ENCODE data around the gene ELMO1. TPM values are rescaled to one million over a fixed set of nuclear protein-coding genes. Genes with fewer than 3 reads are reported as not detected.

Gene ELMO1
- total RNA-seq, 4 donors from 2014 or later = 11.5 to 19.9 (median 17.4) TPM

GRCh38 chr7:37480041-37481031 lies 31.7 kb upstream of the ELMO1 start:
- no peak overlapping the region for H3K4me3 ChIP-seq (ENCODE audit: low read depth, poor library complexity, severe bottlenecking)
- intact Hi-C loops (cut with DNase I; ENCODE audit: low total_unique reads) = no loop called here
- WGBS, 2 donors = 56 to 71% methylated on average over 11 of the region's 11 CpGs
- TF ChIP-seq CTCF (IDR thresholded peaks at IDR 0.05) = no peak
- no peak for TF ChIP-seq POLR2A (IDR thresholded peaks at IDR 0.05)
- peak in 1 of 2 donors; percentile 23 for DNase-seq (ENCODE audit: low spot score in 2 of 2)

GRCh38 chr7:37476881-37477450 lies 28.3 kb upstream of the ELMO1 start:
- TF ChIP-seq POLR2A (IDR thresholded peaks at IDR 0.05) (no peak), CTCF (IDR thresholded peaks at IDR 0.05) (no peak)
- no peak for DNase-seq (ENCODE audit: low spot score in 2 of 2)
- intact Hi-C loops (cut with DNase I; ENCODE audit: low total_unique reads) = no loop called here
- 47 to 65% methylated on average over 4 of the region's 4 CpGs for WGBS, 2 donors
- no peak overlapping the region for H3K4me3 ChIP-seq (ENCODE audit: low read depth, poor library complexity, severe bottlenecking)

- no peak overlapping the region for H3K4me3 ChIP-seq (ENCODE audit: low read depth, poor library complexity, severe bottlenecking)
- no peak for DNase-seq (ENCODE audit: low spot score in 2 of 2)
- TF ChIP-seq POLR2A (IDR thresholded peaks at IDR 0.05) (no peak), CTCF (IDR thresholded peaks at IDR 0.05) (no peak)
- 78 to 88% methylated on average over 1 of the region's 1 CpG for WGBS, 2 donors
- intact Hi-C loops (cut with DNase I; ENCODE audit: low total_unique reads) = no loop called here
Measured at GRCh38 chr7:37476428-37476827, 27.8 kb upstream of the ELMO1 start.

GRCh38 chr7:37475646-37476045 lies 27.0 kb upstream of the ELMO1 start:
- no peak overlapping the region for H3K4me3 ChIP-seq (ENCODE audit: low read depth, poor library complexity, severe bottlenecking)
- WGBS, 2 donors = 64 to 66% methylated on average over 4 of the region's 4 CpGs
- TF ChIP-seq CTCF (IDR thresholded peaks at IDR 0.05) (no peak), POLR2A (IDR thresholded peaks at IDR 0.05) (no peak)
- DNase-seq (ENCODE audit: low spot score in 2 of 2) = no peak
- intact Hi-C loops (cut with DNase I; ENCODE audit: low total_unique reads) = no loop called here

GRCh38 chr7:37471619-37472018 lies 23.0 kb upstream of the ELMO1 start:
- TF ChIP-seq POLR2A (IDR thresholded peaks at IDR 0.05) (no peak), CTCF (IDR thresholded peaks at IDR 0.05) (no peak)
- H3K4me3 ChIP-seq (ENCODE audit: low read depth, poor library complexity, severe bottlenecking) = no peak overlapping the region
- 94 to 97% methylated on average over 7 of the region's 7 CpGs for WGBS, 2 donors
- intact Hi-C loops (cut with DNase I; ENCODE audit: low total_unique reads) = no loop called here
- DNase-seq (ENCODE audit: low spot score in 2 of 2) = no peak

Data from lower leg skin (tissue), 4 donors.